NOMO-1 (cell line): ENCODE data around the gene PACS2.
"Not testable (repeated sequence)": the region's sequence is repeated elsewhere in the genome, so short reads cannot be mapped to it uniquely, and the experiment has no call there.

Source experiments
- DNase-seq, 2 experiments: peaks; one replicate each; lab custom pipeline; 2025; ENCODE audit not compliant: unreplicated experiment in 2 of 2; lab: John Stamatoyannopoulos, UW

PACS2 gene

GRCh38 chr14:105287249-105288102 lies 27.1 kb upstream of the PACS2 start:
- DNase-seq: no peak

GRCh38 chr14:105288936-105289335 lies 25.6 kb upstream of the PACS2 start:
- DNase-seq: not testable (repeated sequence)

GRCh38 chr14:105290621-105291346 lies 23.8 kb upstream of the PACS2 start:
- no peak for DNase-seq

- no peak for DNase-seq
Observed at GRCh38 chr14:105292826-105293711, 21.5 kb upstream of the PACS2 start.

DNA sequence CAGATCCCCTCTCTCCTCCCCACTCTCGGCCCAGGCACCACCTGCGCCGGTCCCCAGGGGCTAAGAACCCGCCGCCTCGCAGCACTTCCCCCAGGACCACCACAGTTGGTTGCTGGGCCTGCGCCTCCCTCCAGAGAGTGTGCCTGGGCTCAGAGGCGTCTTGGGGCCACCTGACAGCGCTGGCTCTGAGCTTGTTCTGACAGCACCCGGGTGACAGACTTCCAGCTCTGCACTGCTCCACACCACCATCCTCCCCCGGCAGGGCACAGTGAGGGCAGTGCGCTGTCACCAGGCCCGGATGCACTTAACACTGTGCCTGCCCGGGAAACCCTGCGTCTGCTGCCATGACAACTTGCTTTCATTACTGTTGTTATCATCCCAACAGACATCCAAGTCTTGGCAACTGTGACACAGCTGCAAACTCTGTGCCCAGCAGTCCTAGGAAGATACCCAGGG lies 20.4 kb upstream of the PACS2 start:
- DNase-seq: no peak

DNA sequence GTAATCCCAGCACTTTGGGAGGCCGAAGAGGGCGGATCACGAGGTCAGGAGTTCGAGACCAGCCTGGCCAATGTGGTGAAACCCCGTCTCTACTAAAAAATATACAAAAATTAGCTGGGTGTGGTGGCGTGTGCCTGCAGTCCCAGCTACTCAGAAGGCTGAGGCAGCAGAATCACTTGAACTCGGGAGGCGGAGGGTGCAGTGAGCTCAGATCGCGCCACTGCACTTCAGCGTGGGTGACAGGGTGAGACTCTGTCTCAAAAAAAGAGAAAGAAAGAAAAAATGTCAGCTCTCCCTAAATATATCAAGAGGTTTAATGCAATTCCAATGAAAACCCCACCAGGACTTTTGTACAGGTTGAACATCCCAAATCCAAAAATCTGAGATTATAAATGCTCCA lies 17.2 kb upstream of the PACS2 start:
- DNase-seq: not testable (repeated sequence)

GRCh38 chr14:105299654-105300541 lies 14.7 kb upstream of the PACS2 start:
- peak in 1 of 2 experiments; percentile 27 for DNase-seq

DNA sequence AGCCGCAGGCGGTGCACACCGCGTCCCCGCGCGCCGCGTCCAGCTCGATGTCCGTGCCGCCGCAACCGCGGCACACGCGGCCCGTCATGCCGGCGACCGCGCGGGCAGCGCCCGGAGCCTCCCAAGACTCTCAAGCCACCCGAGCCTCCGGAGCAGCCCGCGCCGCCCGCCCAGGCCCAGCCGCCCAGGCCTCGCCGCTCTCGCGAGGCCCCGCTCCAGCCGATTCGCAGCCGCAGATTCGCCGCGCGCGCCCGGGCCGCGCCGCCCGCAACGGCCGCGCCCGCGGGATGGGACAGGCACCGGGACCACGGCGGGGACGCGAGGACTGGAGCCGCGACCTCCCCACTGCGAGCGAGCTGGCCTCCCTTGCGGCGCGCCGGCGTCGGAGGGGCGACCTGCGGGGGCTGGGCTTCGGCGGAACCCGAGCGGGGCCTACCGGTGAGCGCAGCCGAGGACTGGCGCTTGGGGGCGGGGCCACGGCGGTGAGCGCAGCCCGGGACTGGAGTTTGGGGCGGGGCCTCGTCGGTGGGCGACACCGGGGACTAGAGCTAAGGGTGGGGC lies 13.9 kb upstream of the PACS2 start, which contains the start of gene BRF1:
Gene BRF1 (minus strand): TSS at position 460 of the 561 bp plus-strand sequence. CDS start 372 bp downstream, at position 88.
- DNase-seq: peak; percentile 92 to 95

DNA sequence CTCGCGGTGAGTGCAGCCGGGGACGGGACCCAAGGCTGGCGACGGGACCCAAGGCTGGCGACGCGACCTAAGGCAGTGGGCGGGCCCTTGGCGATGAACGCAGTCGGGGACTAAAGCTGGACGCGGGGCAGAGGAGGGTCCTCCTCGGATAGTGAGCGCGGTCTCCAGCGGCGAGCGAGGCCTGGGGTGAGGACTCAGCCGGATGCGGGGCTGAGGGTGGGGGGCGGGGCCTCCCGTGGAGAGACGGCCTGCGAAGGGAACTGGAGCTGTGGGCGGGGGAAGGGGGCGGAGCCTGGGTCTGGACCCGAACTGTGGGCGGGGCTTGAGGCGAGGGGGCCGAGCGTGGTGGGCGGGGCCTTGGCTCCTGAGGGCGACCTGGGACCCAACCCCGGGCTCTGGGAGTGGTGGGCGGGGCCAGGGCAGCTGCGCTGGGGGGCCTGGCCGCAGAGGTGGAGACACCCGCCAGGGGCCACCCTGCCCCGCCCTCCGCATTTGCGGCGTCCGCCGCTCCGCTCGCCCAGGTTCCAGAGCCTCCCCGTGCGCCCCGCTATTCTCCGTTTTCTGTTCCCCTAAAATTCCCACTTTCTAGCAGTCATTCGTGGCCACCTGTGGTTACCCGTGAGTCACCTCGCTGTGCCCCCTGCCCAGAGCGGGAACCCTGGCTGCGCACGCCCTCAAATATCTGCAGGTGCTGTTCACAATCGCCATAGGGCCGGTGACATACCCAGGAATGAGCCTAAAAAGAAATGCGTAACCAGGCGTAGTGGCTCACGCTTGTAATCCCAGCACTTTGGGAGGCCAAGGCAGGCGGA lies 13.2 kb upstream of the PACS2 start:
- peak; percentile 95 to 96 for DNase-seq

GRCh38 chr14:105301915-105302249 lies 12.7 kb upstream of the PACS2 start:
- not testable (repeated sequence) for DNase-seq

DNA sequence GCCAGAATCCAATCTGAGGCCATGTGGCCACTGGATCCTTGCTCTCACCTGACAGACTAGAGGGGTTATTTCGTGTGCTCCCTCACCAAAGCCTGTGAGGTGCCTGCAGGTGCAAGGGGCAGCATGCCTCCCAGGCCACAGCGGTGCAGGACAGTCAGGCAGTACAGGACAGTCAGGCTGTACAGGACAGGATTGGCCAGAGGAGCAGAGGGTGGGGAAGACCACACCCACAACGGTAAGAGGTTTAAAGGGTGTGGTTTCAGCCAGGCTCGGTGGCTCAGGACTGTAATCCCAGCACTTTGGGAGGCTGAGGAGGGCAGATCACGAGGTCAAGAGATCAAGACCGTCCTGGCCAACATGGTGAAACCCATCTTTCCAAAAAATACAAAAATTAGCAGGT lies 10.6 kb upstream of the PACS2 start:
- DNase-seq: no peak

GRCh38 chr14:105304565-105304964 lies 10.0 kb upstream of the PACS2 start:
- no peak for DNase-seq

DNA sequence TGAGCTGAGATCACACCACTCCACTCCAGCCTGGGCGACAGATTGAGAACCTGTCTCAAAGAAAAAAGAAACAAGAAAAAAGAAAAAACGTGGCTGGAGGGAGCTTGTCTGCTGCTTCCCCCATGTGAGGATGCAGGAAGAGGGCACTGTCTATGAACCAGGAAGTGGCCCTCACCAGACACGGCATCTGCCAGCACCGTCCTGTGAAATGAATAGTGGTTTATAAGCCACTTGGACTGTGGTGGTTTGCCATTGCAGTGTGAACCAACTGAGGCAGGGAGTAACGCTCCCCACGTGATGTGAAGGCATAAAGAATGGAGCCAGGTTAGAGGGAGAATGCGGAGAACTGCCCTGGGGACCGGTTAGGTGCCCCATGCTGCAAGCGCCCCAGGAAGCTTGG lies 9.2 kb upstream of the PACS2 start:
- DNase-seq: peak in 1 of 2 experiments; percentile 1

DNA sequence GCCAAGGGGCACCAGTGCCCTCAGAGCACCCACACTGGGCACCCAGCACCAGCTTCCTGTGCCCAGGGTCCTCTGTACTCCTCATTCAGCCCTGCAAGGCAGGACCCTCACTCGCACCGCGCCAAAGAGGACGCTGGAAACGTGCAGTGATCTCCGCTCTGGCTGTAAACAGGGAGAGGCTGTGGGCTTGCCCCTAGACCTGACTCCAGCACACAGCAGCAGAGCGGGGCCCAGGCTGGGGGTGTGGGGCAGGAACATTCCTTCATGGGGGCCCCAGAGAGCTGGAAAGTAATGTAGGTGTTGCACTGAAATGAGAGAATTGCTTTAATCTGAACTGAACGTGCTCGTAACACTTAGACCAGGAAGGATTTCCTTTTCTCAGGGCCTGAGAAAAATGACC lies 8.8 kb upstream of the PACS2 start:
- no peak for DNase-seq

GRCh38 chr14:105307052-105307727 lies 7.4 kb upstream of the PACS2 start:
- DNase-seq: no peak

DNA sequence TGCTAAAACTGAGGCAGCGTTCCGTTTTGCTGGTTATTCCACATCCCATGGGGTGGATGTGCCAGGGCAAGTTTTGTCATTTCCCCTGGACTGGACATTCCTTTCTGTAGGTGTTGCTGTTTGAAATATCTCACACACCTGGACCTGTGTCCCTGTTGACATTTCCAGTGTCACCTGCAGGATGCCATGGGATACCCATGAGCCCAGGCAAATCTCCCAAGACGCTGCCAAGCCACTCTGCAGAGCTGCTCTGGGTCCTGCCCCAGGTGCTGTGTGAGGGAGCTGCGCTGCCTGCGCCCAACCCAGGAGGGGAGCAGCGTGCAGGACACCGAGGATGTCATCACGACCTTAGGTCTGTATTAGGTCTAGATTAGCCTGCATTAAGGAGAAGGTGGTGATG lies 5.2 kb upstream of the PACS2 start:
- DNase-seq: no peak

DNA sequence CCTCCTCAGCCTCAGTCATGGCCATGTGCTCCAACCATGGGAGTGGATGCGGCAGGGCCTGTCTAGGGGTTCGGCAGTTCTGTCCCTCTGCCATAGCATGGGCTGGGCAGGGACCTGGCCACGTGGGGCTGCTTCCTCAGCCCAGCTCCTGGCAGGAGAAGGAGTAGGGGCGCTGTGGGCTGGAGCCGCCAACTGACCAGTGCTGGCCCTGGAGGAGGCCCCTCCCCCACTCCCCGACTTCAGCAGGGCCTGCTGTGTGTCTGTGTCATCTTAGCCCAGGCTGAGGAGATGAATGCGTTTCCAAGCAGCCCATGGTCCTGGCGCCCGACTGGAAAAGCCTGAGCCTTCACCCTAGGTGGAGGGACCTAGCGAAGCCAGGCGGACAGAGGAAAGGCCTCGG lies 2.7 kb upstream of the PACS2 start:
- DNase-seq: no peak

- no peak for DNase-seq
Observed at GRCh38 chr14:105312973-105313372, 1.6 kb upstream of the PACS2 start.
